Brain microvascular endothelial cell (primary cell): Measurements from ENCODE around the gene SRCIN1.

Experiments
- DNase-seq: peaks from one replicate; pipeline ENCODE4 v3.0.0-alpha.2; 2020
- H3K27ac ChIP-seq: fragments of 250-450 bp; sonication (Bioruptor Pico); 2 replicates; pipeline ENCODE4 v1.5.1; 2020; ENCODE audit warnings: mild to moderate bottlenecking, moderate library complexity
- H3K27me3 ChIP-seq: fragments of 250-450 bp; sonication (Bioruptor Pico); replicated peaks from 2 replicates; pipeline ENCODE4 v1.5.1; 2020; ENCODE audit warnings: mild to moderate bottlenecking
- H3K36me3 ChIP-seq: fragments of 250-450 bp; sonication (Bioruptor Pico); replicated peaks from 2 replicates; pipeline ENCODE4 v1.5.1; 2020; ENCODE audit warnings: mild to moderate bottlenecking
- H3K4me3 ChIP-seq: 2 replicates; pipeline ENCODE4 v1.5.1; 2011; ENCODE audit warnings: low read depth, mild to moderate bottlenecking, control low read depth, low read length, moderate library complexity
- CTCF ChIP-seq: IDR thresholded peaks from 2 replicates; pipeline ENCODE4 v1.5.1; 2011; ENCODE audit warnings: low read depth, mild to moderate bottlenecking, moderate library complexity, low read length, control low read depth, inconsistent platforms; ENCODE audit errors: missing control alignments
- in situ Hi-C: cut with HindIII; loops from 2 replicates; pipeline ENCODE4 v1.10.0; 2017; ENCODE audit warnings: low sequenced_read_pairs, low pct_ligation_motif_present

SRCIN1 gene

GRCh38 chr17:38511150-38512108, 94.3 kb downstream of the SRCIN1 start:
- Histone ChIP-seq H3K27ac (no peak overlapping the region), H3K27me3 (no peaks in the 10 kb centered on the region), H3K36me3 (peaks cover 13% of the 10 kb centered on the region), H3K4me3 (no peak overlapping the region)
- no peak for DNase-seq
- no peak for TF ChIP-seq CTCF
- in situ Hi-C loops, result no loop called here

- no peak for DNase-seq
- no peak for TF ChIP-seq CTCF
- H3K27me3 ChIP-seq, result no peaks in the 10 kb centered on the region
- no peak overlapping the region for H3K27ac ChIP-seq
- H3K36me3 ChIP-seq, result peaks cover 22% of the 10 kb centered on the region
- no peak overlapping the region for H3K4me3 ChIP-seq
- in situ Hi-C loops, result no loop called here
Measured at GRCh38 chr17:38510421-38511149, 95.2 kb downstream of the SRCIN1 start.

- TF ChIP-seq CTCF, result no peak
- Histone ChIP-seq H3K27ac (peak overlapping the region; percentile 34), H3K27me3 (no peaks in the 10 kb centered on the region), H3K36me3 (peaks cover 25% of the 10 kb centered on the region), H3K4me3 (peak overlapping the region; percentile 43)
- no peak for DNase-seq
- in situ Hi-C loops, result no loop called here
Measured at GRCh38 chr17:38509772-38510420, 95.9 kb downstream of the SRCIN1 start.

GRCh38 chr17:38508954-38509771, 96.6 kb downstream of the SRCIN1 start:
- in situ Hi-C loops, result no loop called here
- H3K27me3 ChIP-seq, result no peaks in the 10 kb centered on the region
- H3K4me3 ChIP-seq, result peak overlapping the region; percentile 43
- H3K27ac ChIP-seq, result peak overlapping the region; percentile 34
- H3K36me3 ChIP-seq, result peaks cover 30% of the 10 kb centered on the region
- DNase-seq, result peak; percentile 85
- TF ChIP-seq CTCF, result peak; percentile 93

GRCh38 chr17:38508570-38508950, 97.2 kb downstream of the SRCIN1 start:
- in situ Hi-C loops, result no loop called here
- H3K36me3 ChIP-seq, result peaks cover 36% of the 10 kb centered on the region
- no peak overlapping the region for H3K27ac ChIP-seq
- no peak for DNase-seq
- no peak overlapping the region for H3K4me3 ChIP-seq
- H3K27me3 ChIP-seq, result no peaks in the 10 kb centered on the region
- no peak for TF ChIP-seq CTCF
